CD4-positive, alpha-beta T cell treated with Interleukin-1 beta for 1 hour (primary cell): ENCODE results near the gene VN1R4.
"Not testable (repeated sequence)": the region's sequence is repeated elsewhere in the genome, so short reads cannot be mapped to it uniquely, and the experiment has no call there.

ENCODE experiments used
- DNase-seq, 2 donors: peaks; one replicate each; pipeline ENCODE4 v3.0.0-alpha.2; 2020 to 2022

The VN1R4 gene, protein sequence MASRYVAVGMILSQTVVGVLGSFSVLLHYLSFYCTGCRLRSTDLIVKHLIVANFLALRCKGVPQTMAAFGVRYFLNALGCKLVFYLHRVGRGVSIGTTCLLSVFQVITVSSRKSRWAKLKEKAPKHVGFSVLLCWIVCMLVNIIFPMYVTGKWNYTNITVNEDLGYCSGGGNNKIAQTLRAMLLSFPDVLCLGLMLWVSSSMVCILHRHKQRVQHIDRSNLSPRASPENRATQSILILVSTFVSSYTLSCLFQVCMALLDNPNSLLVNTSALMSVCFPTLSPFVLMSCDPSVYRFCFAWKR

DNA sequence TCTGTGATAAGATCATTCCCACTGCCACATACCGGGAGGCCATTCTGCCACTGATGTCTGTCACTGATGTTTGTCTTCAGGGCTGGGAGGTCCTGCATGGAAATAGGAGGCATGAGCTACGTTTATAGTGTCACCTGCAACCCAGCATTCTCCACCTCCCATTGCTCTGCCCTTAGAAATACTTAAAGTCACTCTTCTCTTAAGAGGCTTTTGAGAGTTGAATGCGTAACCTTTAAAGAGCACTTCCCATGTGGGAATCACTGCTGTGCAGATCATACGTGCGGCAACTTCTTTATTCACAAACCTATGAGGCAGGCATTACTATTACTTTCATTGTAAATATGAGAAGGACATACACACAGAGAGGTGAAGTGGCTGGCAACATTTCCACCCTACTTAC is at the start of gene VN1R4:
Gene VN1R4 (minus strand): TSS at position 101 of the 400 bp plus-strand sequence. CDS start 58 bp downstream, at position 43.
- not testable (repeated sequence) for DNase-seq

GRCh38 chr19:53311897-53312296 is 44.4 kb upstream of the VN1R4 start:
- no peak for DNase-seq

DNA sequence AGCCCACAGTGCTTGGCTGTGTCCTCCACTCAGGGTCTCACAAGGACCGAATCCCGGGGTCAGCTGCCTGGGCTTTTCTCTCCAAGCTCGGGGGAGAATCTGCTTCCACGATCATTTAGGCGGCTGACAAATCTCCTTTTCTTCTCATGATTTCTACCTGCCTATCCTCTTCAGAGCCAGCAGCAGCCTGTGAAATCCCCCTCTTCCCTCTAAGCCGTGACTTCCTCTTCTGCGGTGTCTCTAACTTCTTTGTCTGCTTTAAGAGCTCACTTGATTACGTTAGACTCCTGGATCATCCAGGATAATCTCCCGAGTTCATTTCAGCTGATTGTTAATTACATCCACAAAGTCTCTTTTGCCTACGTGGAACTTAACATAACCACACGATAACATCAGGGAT is 43.5 kb upstream of the VN1R4 start:
- DNase-seq = no peak

- DNase-seq = peak in 1 of 2 donors; percentile 2
These were observed 40.9 kb upstream of the VN1R4 start for GRCh38 chr19:53308339-53308811.

GRCh38 chr19:53301341-53301740 is 33.8 kb upstream of the VN1R4 start:
- peak in 1 of 2 donors; percentile 2 for DNase-seq

- DNase-seq = no peak
These were observed 27.4 kb upstream of the VN1R4 start for GRCh38 chr19:53294786-53295441.

DNA sequence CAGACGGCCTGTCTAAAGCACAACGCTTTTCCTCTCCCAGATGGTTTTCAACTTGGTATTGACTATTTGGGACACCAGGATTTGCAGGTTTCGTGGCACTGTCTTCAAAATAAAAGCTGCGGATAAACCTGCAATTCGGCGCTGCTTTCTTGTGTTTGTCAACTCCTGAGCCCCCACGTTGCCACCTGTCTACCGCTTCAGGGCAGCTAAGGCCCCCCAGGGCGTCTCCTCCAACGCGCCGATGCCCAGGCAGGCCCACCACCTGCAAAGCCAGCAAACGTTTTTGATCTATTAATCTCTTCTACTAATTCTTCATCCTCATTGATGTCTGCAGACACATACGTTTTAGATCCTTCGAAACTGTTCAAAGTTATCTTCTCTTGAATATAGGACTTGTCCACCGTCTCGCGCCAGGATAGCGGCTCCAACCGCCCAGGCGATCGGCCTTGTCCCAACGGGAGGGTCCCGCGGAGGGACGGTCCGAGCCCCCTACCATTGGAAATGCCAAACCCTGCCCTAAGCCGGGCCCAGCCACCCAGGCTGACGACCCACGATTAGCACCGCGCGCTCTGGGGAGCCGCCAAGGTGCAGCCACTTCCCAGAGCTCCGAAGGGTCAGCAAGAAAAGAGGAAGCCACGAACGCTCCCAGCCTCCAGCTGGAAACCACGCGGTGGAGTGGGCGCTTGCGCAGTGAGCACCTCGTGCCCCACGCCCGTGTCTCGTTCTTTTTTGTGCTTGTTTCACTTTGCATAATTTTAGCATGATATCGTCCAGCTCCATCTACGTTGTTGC is 23.4 kb upstream of the VN1R4 start:
- no peak for DNase-seq

DNA sequence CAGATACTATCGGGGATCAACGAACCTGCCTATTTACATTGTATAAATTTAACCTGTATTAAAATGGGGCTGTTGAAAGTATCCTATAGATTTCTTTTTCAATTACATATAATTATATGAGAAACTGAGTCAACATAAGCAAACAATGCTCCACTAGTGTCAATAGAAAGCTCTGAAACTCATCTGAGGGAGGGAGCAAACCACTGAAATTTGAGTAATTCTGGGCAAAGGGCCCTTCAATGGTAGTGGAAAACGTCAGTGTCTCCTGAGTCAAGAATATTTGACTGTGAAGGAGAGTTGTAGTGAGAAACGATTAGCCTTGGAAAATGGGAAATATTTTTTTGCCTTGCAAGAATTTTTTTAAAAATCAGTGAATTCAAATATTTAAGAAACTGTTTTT is 17.6 kb upstream of the VN1R4 start:
- no peak for DNase-seq

GRCh38 chr19:53281947-53282346 is 14.4 kb upstream of the VN1R4 start:
- DNase-seq = not testable (repeated sequence)

DNA sequence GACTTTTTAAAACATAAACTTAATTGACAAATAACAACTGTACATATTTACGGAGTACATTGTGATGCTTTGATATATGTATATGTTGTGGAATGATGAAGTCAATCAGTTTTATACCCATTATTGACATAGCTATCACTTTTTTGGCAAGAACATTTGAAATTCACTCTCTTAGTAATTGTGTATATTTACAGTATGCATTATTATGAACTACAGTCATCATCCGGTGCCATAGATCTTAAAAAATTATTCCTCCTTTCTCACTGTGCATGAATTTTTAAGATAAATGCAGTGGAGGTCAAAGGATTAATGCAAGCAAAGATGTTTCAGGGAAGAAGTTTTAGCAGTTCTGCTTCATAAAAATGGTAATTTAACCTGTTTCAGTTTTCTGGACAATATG is 8.0 kb upstream of the VN1R4 start:
- no peak for DNase-seq

DNA sequence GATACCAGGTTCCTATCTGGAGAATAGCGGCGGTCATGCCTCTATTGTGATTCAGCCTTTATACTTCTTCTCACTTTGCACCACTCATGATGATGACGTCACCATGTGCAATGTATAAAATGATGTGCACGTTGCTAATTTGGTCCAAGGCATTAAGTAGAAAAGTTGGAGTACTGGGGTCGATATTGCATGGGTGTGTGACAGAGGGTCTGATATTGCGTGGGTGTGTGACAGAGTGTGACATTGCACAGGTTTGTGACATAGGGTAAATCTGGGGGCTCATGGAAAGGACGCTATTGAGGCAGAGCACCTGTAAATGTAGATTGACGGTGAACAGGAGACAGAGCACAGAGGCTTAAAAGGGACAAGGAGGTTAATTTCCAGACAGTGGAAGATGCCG is 4.5 kb upstream of the VN1R4 start:
- DNase-seq = no peak

- not testable (repeated sequence) for DNase-seq
These were observed 2.3 kb upstream of the VN1R4 start for GRCh38 chr19:53269861-53270260.

GRCh38 chr19:53257715-53258342 is 9.7 kb downstream of the VN1R4 start, which contains the start of gene VN1R2:
Gene VN1R2, plus strand, starts transcription at chr19:53258292. Its CDS starts 84 bp downstream, at chr19:53258376.
- not testable (repeated sequence) for DNase-seq

DNA sequence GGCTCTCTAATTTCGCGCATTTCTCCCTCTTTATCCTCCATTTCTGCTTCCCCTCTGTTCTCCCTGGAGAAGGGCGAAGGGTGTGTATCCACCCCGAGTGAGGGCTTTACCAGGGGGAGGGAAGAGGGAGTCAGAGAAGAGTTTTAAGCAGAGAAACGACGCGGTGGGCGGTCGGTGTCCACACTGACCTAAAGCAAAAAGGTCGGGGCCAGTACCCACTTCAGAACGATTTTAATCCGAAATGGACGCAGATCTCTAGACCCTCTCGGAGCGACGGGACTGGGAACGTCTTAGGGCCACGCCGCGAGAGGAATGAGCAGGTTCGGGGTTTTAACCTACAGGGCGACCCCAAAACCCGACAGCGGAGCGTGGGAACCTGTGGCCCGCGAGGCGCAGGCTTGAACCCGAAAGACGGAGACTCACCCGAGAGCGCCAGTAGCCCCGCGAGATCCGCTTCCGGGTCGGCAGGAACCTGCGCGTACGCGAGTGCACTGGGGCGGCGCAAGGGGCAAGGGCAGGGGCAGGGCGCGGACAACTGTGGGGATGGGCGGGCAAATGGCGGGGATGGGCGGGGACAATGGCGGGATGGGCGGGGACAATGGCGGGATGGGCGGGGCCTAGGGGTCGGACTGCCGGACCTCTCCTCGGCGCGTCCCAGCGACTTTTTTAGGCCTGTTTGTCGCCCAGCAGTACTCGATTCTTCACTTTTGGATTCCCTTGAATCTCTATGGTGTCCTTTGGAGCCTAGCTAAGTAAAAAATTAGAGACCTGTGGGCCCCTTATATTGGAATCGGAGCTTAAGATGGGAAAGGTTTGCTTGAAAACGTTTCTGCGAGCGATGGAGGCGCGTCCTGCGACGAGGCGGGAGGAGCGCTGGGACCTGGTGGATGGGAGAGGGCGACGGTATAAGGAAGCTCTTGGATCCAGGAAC is 12.8 kb downstream of the VN1R4 start, which contains the start of gene ZNF677:
Gene ZNF677 (minus strand): TSS at position 463 of the 931 bp plus-strand sequence. CDS start 3,323 bp downstream, outside the sequence.
- DNase-seq = peak; percentile 84 to 89

DNA sequence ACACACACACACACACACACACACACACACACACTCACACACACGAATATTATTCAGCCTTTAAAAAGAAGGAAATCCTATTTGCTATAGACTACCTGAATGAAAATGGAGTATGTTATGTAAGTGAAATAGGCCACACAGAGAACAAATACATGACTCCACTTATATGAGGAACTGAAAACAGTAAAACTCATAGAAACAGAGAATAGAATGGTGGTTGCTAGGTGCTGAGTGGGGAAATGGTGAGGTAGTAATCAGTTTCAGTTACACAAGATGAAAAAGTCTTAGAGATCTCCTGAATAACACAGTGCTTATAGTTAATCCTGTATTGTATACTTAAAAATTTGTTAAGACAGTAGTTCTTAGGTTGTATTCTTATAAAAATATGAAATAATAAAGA is 21.0 kb downstream of the VN1R4 start:
- no peak for DNase-seq

GRCh38 chr19:53237114-53237777 is 30.3 kb downstream of the VN1R4 start:
- no peak for DNase-seq

GRCh38 chr19:53224606-53225005 is 42.9 kb downstream of the VN1R4 start:
- DNase-seq = no peak

GRCh38 chr19:53222716-53223115 is 44.8 kb downstream of the VN1R4 start:
- not testable (repeated sequence) for DNase-seq
